Measurements from ENCODE around the gene SF3B5. TPM values are rescaled to one million over a fixed set of nuclear protein-coding genes. Genes with fewer than 3 reads are reported as not detected.
A peak's percentile ranks its signal among the peaks of the same experiment; 100 is the strongest.

SF3B5 gene
- total and polyA plus RNA-seq, 2 donors from 2014 or later, result 101 to 420 TPM

DNA sequence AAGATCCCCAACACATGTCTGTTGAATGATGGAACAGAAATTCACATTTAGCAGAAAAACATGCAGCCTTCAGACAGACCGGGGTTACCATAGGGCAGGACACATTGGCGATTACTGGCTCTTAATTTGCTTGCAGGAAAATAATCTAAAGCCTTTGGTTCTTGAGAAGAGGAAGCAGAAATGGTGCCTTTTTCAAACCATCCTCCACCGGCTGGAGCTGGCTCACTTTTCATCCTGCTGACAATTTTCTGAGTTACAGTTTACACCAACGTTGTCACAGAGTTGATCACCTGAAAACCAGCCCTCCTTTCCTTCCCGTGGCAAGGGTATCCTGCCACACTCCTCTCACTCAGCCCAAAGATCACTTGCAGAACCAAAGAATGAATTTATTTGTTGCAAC, 32.6 kb downstream of the SF3B5 start:
- Histone ChIP-seq H3K9me3 (ENCODE audit: control insufficient read depth in 2 of 3, insufficient read depth in 1 of 3, low read length in 3 of 3) (no peaks in the 10 kb centered on the region), H3K4me1 (ENCODE audit: control insufficient read depth in 2 of 3, insufficient read depth in 2 of 3, low read depth in 1 of 3, low read length in 3 of 3) (peaks cover 0 to 4% (median 0%) of the 10 kb centered on the region in 3 donors), H3K4me3 (ENCODE audit: low read length in 3 of 3) (peak overlapping the region in 2 of 3 donors; percentile 20 to 67), H3K36me3 (ENCODE audit: control insufficient read depth in 2 of 3, insufficient read depth in 3 of 3, low read length in 3 of 3) (no peaks in the 10 kb centered on the region), H3K27ac (ENCODE audit: low read depth in 2 of 2, low read length in 2 of 2) (no peak overlapping the region), H3K27me3 (ENCODE audit: control insufficient read depth, insufficient read depth, low read length) (peaks cover 12% of the 10 kb centered on the region), H3K9ac (ENCODE audit: low read length in 3 of 3) (no peak overlapping the region)
- FAIRE-seq, result no peak
- DNase-seq, result no peak
- intact Hi-C loops (cut with DNase I), result no loop called here
- TF ChIP-seq, protein P1, sequence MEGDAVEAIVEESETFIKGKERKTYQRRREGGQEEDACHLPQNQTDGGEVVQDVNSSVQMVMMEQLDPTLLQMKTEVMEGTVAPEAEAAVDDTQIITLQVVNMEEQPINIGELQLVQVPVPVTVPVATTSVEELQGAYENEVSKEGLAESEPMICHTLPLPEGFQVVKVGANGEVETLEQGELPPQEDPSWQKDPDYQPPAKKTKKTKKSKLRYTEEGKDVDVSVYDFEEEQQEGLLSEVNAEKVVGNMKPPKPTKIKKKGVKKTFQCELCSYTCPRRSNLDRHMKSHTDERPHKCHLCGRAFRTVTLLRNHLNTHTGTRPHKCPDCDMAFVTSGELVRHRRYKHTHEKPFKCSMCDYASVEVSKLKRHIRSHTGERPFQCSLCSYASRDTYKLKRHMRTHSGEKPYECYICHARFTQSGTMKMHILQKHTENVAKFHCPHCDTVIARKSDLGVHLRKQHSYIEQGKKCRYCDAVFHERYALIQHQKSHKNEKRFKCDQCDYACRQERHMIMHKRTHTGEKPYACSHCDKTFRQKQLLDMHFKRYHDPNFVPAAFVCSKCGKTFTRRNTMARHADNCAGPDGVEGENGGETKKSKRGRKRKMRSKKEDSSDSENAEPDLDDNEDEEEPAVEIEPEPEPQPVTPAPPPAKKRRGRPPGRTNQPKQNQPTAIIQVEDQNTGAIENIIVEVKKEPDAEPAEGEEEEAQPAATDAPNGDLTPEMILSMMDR (IDR thresholded peaks at IDR 0.05; ENCODE audit: borderline replicate concordance, extremely low read depth, insufficient read depth), result no peak

DNA sequence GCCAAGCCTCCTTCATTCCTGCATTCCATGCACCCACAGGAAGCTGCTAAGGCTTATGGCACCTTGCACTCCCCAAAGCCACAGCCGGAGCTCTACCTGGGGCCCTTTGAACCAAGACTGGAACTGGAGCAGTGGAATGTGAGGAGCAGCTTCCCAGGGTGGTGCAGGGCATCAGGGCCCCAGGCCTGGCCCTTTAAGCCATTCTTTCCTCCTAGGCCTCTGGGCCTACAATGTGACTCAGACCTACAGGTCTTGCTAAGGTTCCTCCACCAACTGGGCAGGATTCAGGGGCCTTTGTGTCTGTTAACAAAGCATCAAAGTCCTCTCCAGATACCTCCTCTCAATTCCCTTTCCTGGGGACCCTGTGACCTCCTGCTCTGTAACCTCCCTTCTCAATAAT, 36.2 kb downstream of the SF3B5 start:
- TF ChIP-seq, protein P1 (IDR thresholded peaks at IDR 0.05; ENCODE audit: borderline replicate concordance, extremely low read depth, insufficient read depth), result no peak
- intact Hi-C loops (cut with DNase I), result no loop called here
- Histone ChIP-seq H3K9me3 (ENCODE audit: control insufficient read depth in 2 of 3, insufficient read depth in 1 of 3, low read length in 3 of 3) (no peaks in the 10 kb centered on the region), H3K4me3 (ENCODE audit: low read length in 3 of 3) (no peak overlapping the region), H3K4me1 (ENCODE audit: control insufficient read depth in 2 of 3, insufficient read depth in 2 of 3, low read depth in 1 of 3, low read length in 3 of 3) (peaks cover 0 to 4% (median 0%) of the 10 kb centered on the region in 3 donors), H3K27me3 (ENCODE audit: control insufficient read depth, insufficient read depth, low read length) (peaks cover 6% of the 10 kb centered on the region), H3K27ac (ENCODE audit: low read depth in 2 of 2, low read length in 2 of 2) (no peak overlapping the region), H3K36me3 (ENCODE audit: control insufficient read depth in 2 of 3, insufficient read depth in 3 of 3, low read length in 3 of 3) (no peaks in the 10 kb centered on the region), H3K9ac (ENCODE audit: low read length in 3 of 3) (no peak overlapping the region)
- DNase-seq (no peak), FAIRE-seq (no peak)

DNA sequence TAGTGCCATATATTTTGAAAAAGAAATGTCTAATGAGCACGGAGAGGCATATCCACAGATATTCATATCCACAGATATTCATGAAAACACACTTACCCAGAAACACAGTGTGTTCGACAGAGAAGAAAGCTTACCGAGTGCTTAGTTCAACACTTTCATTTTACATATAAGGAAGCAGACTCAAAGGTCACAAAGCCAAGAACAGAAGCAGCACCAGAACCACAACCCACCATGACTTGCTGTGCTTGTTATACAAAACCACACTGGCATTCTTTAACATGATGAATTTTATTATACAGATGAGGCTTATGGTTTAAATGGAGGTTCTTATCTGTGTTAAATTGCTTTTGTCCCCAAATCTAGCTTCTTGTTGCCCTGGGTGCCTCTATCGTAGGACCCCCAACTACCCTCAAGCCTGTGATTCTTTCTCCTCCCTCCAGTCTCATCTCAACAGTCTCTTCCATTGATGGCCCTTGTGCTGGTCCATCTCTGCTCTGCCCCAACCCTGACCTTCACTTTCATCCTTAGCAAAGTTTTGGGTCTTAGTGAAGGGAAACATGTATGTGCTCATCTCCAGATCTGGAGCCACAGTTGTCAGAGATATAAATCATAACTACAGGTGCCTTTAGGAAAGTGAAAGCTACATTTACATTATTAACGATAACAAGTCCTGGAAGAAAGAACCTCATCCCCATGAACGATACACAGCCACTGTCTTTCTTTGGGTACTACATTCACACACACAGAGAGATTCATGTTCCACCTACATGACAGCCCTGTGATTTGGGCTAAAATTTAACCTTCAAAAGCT, 40.0 kb downstream of the SF3B5 start:
- intact Hi-C loops (cut with DNase I), result no loop called here
- no peaks in the 10 kb centered on the region for H3K36me3 ChIP-seq (ENCODE audit: control insufficient read depth in 2 of 3, insufficient read depth in 3 of 3, low read length in 3 of 3)
- H3K27ac ChIP-seq (ENCODE audit: low read depth in 2 of 2, low read length in 2 of 2), result no peak overlapping the region
- no peak overlapping the region for H3K9ac ChIP-seq (ENCODE audit: low read length in 3 of 3)
- no peaks in the 10 kb centered on the region for H3K27me3 ChIP-seq (ENCODE audit: control insufficient read depth, insufficient read depth, low read length)
- DNase-seq (no peak), FAIRE-seq (no peak)
- TF ChIP-seq, protein P1 (IDR thresholded peaks at IDR 0.05; ENCODE audit: borderline replicate concordance, extremely low read depth, insufficient read depth), result no peak
- H3K9me3 ChIP-seq (ENCODE audit: control insufficient read depth in 2 of 3, insufficient read depth in 1 of 3, low read length in 3 of 3), result no peaks in the 10 kb centered on the region
- H3K4me1 ChIP-seq (ENCODE audit: control insufficient read depth in 2 of 3, insufficient read depth in 2 of 3, low read depth in 1 of 3, low read length in 3 of 3), result no peaks in the 10 kb centered on the region
- peak overlapping the region in 1 of 3 donors; percentile 24 for H3K4me3 ChIP-seq (ENCODE audit: low read length in 3 of 3)

Data from kidney (tissue), 14 donors.